HG03439 (cell line): Measurements from ENCODE around the gene SERTAD1.
"Not testable (repeated sequence)": the region's sequence is repeated elsewhere in the genome, so short reads cannot be mapped to it uniquely, and the experiment has no call there.

Experiments used
- ATAC-seq: cut with Tn5 transposase; IDR thresholded peaks from one replicate; pipeline ENCODE4 v1.9.1; 2021; ENCODE audit warnings: mild to moderate bottlenecking, moderate library complexity; ENCODE audit not compliant: unreplicated experiment

The SERTAD1 gene

DNA sequence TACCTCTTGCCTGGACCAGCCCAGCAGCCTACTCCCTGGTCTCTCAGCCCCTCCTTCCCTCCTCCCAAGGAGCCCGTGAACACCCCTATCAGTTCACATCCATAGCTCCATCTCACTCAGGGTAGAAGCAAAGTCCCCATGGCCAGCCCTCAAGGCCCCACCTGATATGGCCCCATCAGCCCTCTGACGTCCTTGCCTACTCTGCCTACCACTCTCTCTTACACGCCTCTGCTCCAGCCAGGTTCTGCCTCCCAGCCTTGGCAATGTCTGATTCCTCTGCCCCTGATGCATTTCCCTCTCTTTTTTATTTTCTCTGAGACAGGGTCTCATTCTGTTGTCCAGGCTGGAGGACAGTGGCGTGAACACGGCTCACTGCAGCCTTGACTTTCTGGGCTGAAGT is 26.2 kb upstream of the SERTAD1 start:
- ATAC-seq: no peak

DNA sequence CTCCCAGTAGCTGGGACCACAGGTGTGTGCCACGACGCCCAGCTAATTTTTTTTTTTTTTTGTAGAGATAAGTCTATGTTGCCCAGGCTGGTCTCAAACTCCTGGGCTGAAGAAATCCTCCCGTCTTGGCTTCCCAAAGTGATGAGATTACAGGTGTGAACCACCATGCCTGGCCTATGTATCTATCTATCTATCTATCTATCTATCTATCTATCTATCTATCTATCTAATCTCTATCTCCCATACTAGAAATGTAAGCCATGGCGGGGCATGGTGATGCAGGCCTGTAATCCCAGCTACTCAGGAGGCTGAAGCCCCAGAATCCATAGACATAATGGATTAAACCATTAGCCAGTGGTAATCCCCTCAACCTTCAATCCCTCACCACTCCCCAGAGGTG is 24.9 kb upstream of the SERTAD1 start:
- ATAC-seq: no peak

DNA sequence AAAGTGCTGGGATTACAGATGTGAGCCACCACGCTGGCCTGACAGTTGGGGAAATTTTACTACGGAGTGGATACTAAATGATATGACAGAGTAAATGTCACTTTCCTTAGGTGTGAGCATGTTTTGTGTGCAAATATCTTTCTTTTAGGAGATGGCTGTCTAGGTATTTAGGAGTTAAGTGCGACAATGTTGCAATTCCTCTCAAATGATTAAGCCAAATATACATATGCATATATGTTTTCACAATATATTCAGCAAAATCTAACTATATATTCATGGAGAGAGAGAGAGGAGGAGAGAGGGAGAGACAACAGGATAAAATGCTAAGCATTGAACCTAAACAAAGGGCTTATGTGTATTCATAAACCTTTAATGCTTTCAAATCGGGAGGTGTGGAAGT is 23.7 kb upstream of the SERTAD1 start:
- no peak for ATAC-seq

DNA sequence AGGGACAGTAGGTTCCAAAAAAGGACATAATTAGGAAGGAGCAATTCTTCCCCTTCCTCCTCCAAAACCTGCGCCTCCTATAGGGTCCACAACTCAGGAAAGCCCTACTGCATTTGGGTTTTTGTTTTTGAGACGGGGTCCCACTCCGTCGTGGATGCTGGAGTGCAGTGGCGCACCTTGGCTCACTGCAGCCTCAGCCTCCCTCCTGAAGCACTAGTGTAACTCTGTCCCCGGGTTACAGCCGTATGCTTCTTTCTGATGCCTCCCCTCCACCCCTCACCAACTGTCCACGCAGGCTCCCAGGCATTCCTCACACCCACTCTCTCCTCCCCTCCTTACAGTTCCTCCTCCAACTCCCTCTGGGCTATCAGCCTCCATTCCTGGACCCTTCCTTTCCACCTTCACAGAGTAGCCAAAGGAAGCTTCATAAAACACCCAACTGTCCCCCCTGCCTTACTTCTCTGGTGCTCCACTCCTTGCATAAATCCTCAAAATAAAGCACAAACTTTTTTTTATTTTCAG is 20.5 kb upstream of the SERTAD1 start:
- no peak for ATAC-seq

DNA sequence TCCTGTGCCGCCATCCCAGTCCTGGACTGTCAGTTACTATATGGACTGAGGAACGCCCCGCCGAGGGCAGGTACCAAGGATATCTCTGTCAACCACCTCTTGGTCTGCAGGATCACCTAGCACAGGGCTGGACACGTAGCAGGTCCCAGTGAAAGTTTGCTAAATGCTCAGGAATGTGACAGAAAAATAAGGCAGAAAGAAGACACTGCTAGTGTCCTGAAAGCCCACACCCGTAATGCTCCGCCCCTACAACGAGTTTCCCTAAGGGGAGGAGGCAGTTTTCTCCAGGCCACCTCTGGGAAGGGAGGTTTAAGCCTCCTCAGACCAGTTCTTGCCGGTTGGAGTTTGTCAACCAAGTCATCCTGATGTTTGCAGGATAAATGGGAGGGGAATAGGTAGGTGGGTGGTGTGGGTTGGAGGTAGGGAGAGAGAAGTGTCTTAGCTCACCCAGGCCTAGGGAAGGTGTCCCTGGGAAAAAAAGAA is 20.0 kb upstream of the SERTAD1 start:
- no peak for ATAC-seq

DNA sequence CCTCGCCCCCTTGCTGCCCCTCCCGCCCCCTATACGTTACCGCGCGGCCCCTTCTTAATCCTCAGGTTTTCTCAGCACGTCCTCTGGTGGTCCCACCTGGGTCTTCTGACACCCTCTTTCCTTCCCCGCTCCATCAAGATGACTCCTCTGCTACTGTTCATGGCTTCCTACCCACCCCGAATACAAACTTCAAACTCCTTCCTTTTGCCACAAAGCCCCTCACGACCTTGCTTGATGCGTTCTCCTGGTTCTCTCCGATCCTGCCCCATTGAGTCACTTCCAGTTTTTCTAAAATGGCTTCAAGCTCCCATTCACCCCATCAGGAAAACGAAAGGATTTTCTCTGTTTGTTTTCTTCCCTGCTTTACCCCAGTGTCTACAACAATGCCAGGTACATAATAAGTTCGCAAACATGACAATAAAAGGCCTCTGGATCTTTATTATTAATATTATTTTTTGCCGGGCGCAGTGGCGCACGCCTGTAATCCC is 19.1 kb upstream of the SERTAD1 start:
- ATAC-seq: no peak

DNA sequence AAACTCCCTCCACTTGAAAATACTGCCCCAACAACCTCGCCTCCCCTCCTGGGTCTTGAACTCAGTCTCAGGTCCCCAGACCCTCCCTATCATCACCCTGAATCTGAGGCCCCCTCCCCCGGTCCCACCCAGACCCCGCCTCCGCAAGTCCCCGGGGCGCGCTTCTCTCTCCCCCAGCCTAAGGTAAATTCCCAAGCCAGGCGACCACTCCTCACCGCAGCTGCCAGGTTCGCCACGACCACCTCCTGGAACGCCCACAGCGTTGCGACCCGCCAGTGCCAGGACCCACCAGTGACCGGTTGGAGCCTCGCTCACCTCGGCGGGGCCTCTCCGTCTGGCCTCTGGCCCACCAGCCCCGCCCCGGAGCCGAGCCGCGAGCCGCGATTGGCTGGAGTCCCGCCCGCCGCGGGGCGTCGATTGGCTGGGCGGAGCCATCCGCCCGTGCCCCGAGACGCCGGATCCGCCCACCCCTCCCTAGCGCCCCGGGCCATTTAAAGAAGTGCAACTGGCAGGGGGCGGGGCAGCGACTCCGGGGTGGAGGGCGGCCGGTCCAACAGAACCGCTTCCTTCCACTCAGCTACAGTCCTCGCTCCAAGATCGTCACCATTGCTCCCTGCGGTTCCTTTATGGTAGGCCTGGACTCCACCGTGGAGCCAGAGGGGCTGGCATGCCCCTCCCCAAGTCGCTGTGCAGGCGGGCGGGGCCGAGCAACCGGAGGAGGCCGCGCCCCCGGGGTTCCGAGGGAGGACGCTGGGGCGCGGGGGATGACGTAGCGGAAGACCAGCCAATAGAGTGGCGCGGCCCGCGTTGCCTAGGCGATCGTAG is 18.4 kb upstream of the SERTAD1 start, which contains the start of gene SERTAD3:
Gene SERTAD3, minus strand, starts transcription at position 336 of the 825 bp plus-strand sequence. CDS start 2,255 bp downstream, outside the sequence.
- ATAC-seq: peak; percentile 65

DNA sequence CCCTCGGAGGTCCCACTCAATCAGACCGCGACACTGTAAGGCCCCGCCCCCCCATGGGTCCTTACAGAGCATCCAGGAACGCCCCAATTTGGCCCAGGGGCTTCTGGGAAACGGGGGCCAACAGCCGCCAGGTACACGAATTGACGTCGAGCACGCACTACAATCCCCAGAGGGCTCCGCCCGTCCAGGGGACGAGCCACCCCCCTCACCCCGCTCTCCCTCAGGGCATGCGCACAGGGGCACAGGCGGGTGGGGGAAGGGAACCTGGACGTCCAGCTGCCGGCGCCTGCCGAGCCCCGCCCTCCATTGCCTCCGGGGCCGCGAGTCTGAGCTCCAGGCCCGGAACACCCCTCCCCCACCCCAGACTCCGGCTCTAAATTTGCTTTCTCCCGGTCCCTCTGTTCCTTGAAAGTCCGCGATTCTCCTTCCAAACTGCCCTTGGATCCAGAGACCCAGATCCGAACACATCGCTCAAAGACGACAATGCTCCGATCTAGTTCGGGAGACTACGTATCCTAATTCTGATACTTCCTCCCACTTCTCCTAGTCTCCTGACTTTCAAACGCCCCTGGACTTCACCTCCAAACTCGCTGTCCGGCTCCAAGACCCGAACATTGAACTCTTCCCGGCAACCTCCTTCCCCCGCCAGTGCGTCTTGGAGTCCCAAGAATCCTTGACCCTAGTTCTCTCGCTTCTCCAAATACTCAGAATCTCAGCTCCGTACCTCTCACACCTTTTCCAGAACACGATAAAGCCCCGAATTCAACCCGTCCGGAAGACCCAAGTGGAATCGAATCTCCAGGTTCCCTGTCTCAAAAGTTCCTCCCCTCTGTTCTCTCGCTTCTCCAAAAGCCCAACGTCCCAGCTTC is 17.6 kb upstream of the SERTAD1 start:
- ATAC-seq: peak; percentile 82

DNA sequence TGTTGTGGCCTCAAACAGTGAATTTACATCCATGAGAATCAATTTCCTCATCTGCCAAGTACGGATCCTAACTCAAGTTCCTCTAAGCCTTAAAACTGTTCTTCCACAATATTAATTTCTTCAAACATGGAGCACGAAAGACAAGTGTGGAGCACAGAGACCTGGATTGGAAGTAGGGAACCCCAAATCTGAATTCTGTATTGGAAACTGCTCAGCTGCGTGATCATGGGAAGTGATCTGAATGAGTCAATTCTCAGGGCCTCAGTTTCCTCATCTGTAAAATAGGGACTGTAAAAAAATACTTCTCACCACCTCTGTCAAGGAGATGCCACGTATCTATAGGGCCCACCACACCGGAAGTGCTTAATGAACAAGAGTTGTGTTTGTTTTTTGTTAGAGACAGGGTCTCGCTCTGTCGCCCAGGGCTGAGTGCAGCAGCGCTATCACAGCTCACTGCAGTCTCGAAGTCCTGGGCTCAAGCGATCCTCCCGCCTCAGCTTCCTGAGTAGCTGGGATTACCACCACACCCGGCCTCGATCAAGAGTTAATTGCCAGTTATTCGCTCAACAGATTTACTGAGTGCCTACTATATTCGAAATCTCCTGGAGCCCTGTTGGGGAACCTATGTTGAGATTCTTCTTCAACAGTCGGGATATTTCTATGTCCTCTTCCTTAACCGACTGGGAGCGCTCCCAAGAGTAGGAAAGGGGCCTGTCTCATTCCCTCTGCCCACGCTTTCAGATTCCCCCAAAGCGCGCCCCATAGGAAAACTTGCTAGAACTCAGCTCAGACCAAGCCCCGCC is 16.7 kb upstream of the SERTAD1 start:
- ATAC-seq: no peak

DNA sequence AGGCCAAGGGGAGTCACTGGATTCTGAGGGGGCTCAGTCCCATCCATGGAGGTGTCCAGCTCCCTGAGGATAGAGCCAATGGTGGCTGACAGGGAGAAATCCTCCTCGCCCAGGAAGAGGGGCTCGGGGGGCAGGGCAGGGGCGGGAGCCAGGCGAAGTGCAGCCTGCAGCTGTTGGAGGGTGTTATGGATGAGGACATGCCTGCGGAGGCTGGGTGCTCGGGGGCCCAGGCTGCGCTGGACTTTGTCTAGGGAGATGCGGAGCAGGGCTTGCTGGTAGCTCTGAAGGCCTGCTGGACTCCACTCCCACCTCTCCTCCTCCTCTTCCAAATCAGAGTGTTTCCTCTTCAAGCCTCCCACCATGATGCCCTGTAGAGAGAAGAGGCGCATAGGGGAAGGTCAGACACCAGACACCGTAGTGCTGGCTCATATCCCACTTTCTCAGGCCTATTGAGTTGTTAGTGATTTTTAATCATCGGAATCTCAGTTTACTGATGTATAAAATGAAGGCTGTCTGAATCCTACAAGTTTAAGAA is 16.0 kb upstream of the SERTAD1 start:
- no peak for ATAC-seq

DNA sequence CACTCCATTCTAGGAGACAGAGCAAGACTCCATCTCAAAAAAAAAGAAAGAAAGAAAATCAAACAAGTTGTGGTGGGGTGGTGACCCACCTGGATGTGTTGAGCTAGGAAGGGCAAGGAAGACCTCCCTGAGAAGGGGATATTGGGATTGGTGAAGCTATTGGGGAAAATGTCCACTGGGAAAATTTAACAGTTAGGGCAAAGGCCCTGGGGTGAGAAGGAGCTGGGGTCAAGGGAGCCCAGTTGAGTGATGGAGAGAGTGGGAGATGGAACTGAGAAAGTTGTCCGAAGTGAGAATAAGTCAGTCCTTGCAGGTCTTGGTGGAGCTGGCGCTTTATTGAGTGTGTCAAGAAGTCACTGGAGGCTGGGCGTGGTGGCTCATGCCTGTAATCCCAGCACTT is 12.5 kb upstream of the SERTAD1 start:
- ATAC-seq: no peak

DNA sequence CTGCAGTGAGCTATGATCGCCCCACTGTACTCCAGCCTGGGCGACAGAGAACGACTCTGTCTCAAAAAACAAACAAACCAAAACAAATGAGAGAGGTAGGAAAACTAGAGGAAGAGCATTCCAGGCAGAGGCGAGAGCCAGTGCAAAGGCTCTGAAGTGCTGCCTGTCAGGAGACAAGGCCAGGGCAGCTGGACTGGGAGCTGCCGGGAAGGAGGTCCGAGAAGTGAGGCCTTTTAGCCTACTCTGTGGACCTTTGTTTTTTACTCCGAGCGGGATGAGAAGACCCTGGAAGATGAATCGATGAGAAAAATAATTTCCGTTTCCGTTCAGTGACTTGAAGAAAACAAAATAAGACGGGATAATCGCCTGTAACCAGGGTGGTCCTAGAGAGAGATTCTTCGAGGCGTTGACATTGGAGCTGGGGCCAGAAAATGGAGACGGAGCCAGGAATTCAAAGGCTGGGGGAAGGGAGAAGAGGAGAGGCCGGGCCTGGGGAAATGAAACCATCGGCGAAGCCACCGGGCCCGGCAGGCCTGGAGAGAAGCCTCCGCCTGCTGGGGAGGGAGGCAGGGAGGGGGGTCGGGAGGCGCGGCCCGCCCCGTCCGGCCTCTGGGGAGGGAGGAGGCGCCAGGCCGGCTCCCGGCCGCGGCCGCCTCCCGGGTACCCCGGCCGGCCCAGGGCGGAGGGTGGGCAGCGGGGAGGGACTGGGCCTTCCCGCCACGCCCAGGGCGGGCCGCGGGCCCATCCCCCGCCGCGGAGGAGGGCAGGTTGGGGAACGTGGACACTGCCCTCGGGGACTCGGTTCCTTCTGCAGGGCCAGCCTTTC is 7.8 kb upstream of the SERTAD1 start:
- no peak for ATAC-seq

DNA sequence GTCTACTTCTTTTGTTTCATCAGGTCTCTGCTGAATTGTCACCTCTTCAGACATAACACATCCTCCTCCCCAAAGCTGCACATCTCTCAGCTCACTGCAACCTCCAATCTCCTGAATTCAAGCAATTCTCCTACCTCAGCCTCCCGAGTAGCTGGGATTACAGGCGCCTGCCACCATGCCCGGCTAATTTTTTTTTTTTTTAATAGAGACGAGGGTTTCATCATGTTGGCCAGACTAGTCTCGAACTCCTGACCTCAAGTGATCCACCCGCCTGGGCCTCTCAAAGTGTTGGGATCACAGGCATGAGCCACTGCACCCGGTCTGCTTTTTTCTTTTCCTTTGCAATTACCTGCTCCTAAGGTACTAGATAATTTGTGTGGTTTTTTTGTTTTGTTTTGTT is 7.0 kb upstream of the SERTAD1 start:
- not testable (repeated sequence) for ATAC-seq

DNA sequence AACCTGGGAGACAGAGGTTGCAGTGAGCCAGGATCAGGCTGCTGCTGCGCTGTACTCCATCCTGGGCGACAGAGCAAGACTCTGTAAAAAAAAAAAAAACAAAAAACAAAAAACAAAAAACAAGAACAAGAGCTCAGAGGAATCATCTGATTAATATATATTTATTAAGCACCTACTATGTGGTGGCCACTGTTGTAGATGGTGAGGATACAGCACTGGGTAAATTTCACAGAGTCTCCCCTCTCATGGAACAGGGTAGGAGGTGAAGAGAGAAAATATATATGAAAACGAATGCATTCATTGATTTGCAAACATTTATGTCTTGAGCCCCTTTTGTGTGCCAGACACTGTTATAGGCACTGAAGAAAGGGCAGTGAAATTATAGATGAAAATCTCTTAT is 5.9 kb upstream of the SERTAD1 start:
- ATAC-seq: no peak

DNA sequence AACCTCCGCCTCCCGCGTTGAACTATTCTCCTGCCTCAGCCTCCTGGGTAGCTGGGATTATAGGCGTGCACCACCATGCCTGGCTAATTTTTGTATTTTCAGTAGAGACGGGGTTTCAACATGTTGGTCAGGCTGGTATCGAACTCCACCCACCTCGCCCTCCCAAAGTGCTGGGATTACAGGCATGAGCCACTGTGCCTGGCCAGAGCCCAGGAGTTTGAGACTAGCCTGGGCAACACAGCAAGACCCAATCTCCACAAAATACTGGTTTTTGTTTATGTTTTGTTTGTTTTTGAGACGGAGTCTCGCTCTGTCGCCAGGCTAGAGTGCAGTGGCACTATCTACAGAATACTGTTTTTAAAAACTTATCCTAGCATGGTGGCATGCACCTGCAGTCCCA is 4.5 kb upstream of the SERTAD1 start:
- ATAC-seq: not testable (repeated sequence)

DNA sequence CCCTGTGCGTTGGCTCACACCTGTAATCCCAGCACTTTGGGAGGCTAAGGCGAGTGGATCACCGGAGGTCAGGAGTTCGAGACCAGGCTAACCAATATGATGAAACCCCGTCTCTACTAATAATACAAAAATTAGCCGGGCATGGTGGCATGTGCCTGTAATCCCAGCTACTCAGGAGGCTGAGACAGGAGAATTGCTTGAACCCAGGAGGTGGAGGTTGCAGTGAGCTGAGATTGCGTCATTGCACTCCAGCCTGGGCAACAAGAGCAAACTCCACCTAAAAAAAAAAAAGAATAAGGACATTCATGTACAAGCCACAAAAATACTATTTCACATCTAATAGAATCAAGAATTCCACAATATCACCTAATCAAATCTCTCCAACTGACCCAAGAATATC is 2.4 kb upstream of the SERTAD1 start:
- ATAC-seq: not testable (repeated sequence)

DNA sequence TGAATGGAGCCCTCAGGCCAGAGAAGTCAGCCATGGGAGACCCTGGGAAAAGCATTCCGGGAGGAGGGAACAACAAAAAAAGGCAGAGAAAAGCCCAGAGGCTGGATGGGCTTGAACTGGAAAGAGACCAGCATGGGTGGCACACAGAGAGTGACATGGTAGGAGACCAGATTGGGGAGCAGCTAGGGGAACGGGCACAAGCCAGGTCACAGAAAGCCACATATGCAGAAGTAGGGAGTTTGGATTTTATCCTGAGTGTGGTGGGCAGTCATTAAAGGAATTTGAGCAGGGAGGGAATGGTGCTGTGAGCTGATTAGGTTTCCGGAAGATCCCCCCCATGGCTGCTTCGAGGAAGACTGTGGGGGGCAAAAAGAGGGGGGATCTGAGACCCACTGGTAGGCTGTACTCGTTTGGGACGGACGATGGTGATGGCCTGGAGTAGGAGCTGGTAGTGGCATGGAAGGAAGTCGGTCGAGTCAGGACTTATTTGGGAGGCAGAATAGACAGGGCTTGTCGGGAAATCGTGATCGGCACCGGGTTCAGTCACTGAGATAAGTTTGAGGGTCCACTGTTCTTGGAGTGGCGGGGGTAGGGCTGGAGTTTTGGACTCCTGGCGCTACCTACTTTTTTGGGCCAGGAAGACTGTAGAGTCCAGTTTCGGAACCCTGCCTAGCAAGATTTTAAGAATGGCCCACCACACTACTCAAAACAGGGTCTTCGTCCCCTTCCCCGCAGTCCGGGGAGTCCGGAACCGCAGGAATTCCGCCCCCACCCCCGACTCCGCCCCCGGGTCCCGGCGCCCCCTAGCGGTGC is 949 bp downstream of the SERTAD1 start:
- ATAC-seq: peak; percentile 0

DNA sequence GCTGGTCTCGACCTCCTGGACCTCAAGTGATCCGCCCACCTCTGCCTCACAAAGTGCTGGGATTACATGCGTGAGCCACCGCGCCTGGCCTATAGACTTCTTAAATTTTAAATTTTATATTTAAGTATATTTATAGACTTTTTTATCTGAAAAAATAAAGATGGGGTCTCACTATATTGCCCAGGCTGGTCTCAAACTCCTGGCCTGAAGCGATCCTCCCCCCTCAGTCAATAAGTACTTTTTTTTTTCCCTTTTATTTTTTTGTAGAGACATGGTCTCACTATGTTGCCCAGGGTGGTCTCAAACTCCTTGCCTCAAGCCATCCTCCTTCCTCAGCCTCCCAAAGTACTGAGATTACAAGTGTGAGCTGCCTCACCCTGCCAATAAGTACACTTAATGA is 1.9 kb downstream of the SERTAD1 start:
- ATAC-seq: no peak
